ENCODE results near the gene HDAC4.

DNA sequence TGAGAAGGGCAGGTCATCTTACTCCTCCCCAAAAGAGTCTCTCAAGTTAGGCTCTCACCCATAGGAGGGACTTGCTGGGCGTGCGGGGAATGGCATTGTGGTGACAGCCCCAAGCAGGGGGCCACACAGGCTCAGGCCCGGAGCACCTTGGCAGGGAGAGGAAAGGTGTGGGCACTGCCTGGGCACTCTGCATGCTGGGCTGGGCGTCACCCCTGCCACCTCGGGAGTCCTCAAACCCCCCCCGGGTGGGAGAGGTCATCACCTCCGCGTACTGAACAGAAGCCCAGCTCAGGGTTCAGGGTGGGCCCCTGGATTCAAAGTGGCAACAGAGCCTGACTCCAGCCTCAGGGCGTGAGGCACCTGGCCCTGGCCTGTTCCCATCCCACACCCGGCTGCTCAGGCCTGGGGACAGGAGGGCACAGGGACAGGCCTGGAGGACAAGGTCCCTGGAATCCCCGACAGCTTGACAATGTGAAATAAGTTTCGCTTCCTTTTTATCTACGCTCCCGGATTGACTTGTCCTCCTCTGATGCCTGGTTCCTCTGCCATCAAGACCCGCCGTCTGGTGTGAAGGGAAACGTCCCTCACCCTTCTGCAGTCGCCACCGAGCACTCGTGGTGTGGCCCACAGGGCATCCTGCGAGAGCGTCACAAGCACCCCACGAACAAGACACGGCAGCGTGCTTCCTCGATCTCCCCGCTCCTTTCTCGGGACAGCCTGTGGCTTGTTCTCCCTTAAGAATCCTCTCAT lies 97.8 kb downstream of the HDAC4 start:
- TF ChIP-seq, protein P1, sequence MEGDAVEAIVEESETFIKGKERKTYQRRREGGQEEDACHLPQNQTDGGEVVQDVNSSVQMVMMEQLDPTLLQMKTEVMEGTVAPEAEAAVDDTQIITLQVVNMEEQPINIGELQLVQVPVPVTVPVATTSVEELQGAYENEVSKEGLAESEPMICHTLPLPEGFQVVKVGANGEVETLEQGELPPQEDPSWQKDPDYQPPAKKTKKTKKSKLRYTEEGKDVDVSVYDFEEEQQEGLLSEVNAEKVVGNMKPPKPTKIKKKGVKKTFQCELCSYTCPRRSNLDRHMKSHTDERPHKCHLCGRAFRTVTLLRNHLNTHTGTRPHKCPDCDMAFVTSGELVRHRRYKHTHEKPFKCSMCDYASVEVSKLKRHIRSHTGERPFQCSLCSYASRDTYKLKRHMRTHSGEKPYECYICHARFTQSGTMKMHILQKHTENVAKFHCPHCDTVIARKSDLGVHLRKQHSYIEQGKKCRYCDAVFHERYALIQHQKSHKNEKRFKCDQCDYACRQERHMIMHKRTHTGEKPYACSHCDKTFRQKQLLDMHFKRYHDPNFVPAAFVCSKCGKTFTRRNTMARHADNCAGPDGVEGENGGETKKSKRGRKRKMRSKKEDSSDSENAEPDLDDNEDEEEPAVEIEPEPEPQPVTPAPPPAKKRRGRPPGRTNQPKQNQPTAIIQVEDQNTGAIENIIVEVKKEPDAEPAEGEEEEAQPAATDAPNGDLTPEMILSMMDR (IDR thresholded peaks at IDR 0.05; ENCODE audit: low read depth, low read length, missing input control) = no peak
- TF ChIP-seq, protein P2, sequence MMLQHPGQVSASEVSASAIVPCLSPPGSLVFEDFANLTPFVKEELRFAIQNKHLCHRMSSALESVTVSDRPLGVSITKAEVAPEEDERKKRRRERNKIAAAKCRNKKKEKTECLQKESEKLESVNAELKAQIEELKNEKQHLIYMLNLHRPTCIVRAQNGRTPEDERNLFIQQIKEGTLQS (IDR thresholded peaks at IDR 0.05) = no peak
- no peak for TF ChIP-seq EGR1 (IDR thresholded peaks at IDR 0.05; ENCODE audit: low read depth in 2 of 2)
- TF ChIP-seq, protein P3, sequence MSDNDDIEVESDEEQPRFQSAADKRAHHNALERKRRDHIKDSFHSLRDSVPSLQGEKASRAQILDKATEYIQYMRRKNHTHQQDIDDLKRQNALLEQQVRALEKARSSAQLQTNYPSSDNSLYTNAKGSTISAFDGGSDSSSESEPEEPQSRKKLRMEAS (IDR thresholded peaks at IDR 0.05) = no peak
- no peak for TF ChIP-seq RAD21 (IDR thresholded peaks at IDR 0.05)
- TF ChIP-seq GABPA (IDR thresholded peaks at IDR 0.05 in 1 of 2, conservative IDR thresholded peaks at IDR 0.05 in 1 of 2) = no peak
